ENCODE data around the gene ABCA13.

Gene ABCA13

GRCh38 chr7:48337012-48337621, 165.9 kb downstream of the ABCA13 start:
- Histone ChIP-seq H3K9me3 (ENCODE audit: insufficient read depth, low read depth, low read length) (no peaks in the 10 kb centered on the region), H3K9ac (ENCODE audit: low read depth, low read length) (no peak overlapping the region), H3K36me3 (ENCODE audit: insufficient read depth, low read length) (no peaks in the 10 kb centered on the region), H3K27me3 (ENCODE audit: insufficient read depth, low read length) (no peaks in the 10 kb centered on the region), H3K4me1 (ENCODE audit: insufficient read depth, low read length) (peaks cover 10% of the 10 kb centered on the region; the same call in 1 of the 2 replicates), H3K27ac (ENCODE audit: low read depth, low read length) (no peak overlapping the region), H3K4me3 (ENCODE audit: low read length) (no peak overlapping the region)
- 68% methylated on average over 4 of the region's 5 CpGs for WGBS

- no peak overlapping the region for H3K4me3 ChIP-seq (ENCODE audit: low read length)
- H3K36me3 ChIP-seq (ENCODE audit: insufficient read depth, low read length) = no peaks in the 10 kb centered on the region
- H3K27me3 ChIP-seq (ENCODE audit: insufficient read depth, low read length) = no peaks in the 10 kb centered on the region
- H3K4me1 ChIP-seq (ENCODE audit: insufficient read depth, low read length) = peaks cover 10% of the 10 kb centered on the region; the same call in 1 of the 2 replicates
- H3K9me3 ChIP-seq (ENCODE audit: insufficient read depth, low read depth, low read length) = no peaks in the 10 kb centered on the region
- H3K9ac ChIP-seq (ENCODE audit: low read depth, low read length) = no peak overlapping the region
- H3K27ac ChIP-seq (ENCODE audit: low read depth, low read length) = no peak overlapping the region
- 74% methylated on average over 2 of the region's 3 CpGs for WGBS
These were observed 166.5 kb downstream of the ABCA13 start for GRCh38 chr7:48337781-48338180.

- Histone ChIP-seq H3K9ac (ENCODE audit: low read depth, low read length) (no peak overlapping the region), H3K27me3 (ENCODE audit: insufficient read depth, low read length) (no peaks in the 10 kb centered on the region), H3K4me3 (ENCODE audit: low read length) (no peak overlapping the region), H3K27ac (ENCODE audit: low read depth, low read length) (no peak overlapping the region), H3K4me1 (ENCODE audit: insufficient read depth, low read length) (no peaks in the 10 kb centered on the region), H3K36me3 (ENCODE audit: insufficient read depth, low read length) (no peaks in the 10 kb centered on the region), H3K9me3 (ENCODE audit: insufficient read depth, low read depth, low read length) (no peaks in the 10 kb centered on the region)
- 84% methylated on average over 4 of the region's 5 CpGs for WGBS
These were observed 176.1 kb downstream of the ABCA13 start for GRCh38 chr7:48347230-48347825.

GRCh38 chr7:48350515-48350914, 179.3 kb downstream of the ABCA13 start:
- 96% methylated on average over 7 of the region's 7 CpGs for WGBS
- H3K9me3 ChIP-seq (ENCODE audit: insufficient read depth, low read depth, low read length) = no peaks in the 10 kb centered on the region
- no peak overlapping the region for H3K4me3 ChIP-seq (ENCODE audit: low read length)
- H3K9ac ChIP-seq (ENCODE audit: low read depth, low read length) = no peak overlapping the region
- H3K4me1 ChIP-seq (ENCODE audit: insufficient read depth, low read length) = no peaks in the 10 kb centered on the region
- H3K27me3 ChIP-seq (ENCODE audit: insufficient read depth, low read length) = no peaks in the 10 kb centered on the region
- no peaks in the 10 kb centered on the region for H3K36me3 ChIP-seq (ENCODE audit: insufficient read depth, low read length)
- no peak overlapping the region for H3K27ac ChIP-seq (ENCODE audit: low read depth, low read length)

GRCh38 chr7:48351900-48352299, 180.6 kb downstream of the ABCA13 start:
- H3K36me3 ChIP-seq (ENCODE audit: insufficient read depth, low read length) = no peaks in the 10 kb centered on the region
- no peaks in the 10 kb centered on the region for H3K4me1 ChIP-seq (ENCODE audit: insufficient read depth, low read length)
- H3K27ac ChIP-seq (ENCODE audit: low read depth, low read length) = no peak overlapping the region
- 94% methylated on average over 7 of the region's 7 CpGs for WGBS
- H3K9ac ChIP-seq (ENCODE audit: low read depth, low read length) = no peak overlapping the region
- no peaks in the 10 kb centered on the region for H3K9me3 ChIP-seq (ENCODE audit: insufficient read depth, low read depth, low read length)
- H3K27me3 ChIP-seq (ENCODE audit: insufficient read depth, low read length) = no peaks in the 10 kb centered on the region
- H3K4me3 ChIP-seq (ENCODE audit: low read length) = no peak overlapping the region

GRCh38 chr7:48355346-48355745, 184.1 kb downstream of the ABCA13 start:
- 98% methylated on average over 3 of the region's 3 CpGs for WGBS
- Histone ChIP-seq H3K4me3 (ENCODE audit: low read length) (no peak overlapping the region), H3K4me1 (ENCODE audit: insufficient read depth, low read length) (no peaks in the 10 kb centered on the region), H3K9me3 (ENCODE audit: insufficient read depth, low read depth, low read length) (no peaks in the 10 kb centered on the region), H3K27ac (ENCODE audit: low read depth, low read length) (no peak overlapping the region), H3K9ac (ENCODE audit: low read depth, low read length) (no peak overlapping the region), H3K27me3 (ENCODE audit: insufficient read depth, low read length) (no peaks in the 10 kb centered on the region), H3K36me3 (ENCODE audit: insufficient read depth, low read length) (no peaks in the 10 kb centered on the region)

GRCh38 chr7:48360574-48360973, 189.3 kb downstream of the ABCA13 start:
- no peaks in the 10 kb centered on the region for H3K27me3 ChIP-seq (ENCODE audit: insufficient read depth, low read length)
- 94% methylated on average over 6 of the region's 6 CpGs for WGBS
- H3K4me3 ChIP-seq (ENCODE audit: low read length) = no peak overlapping the region
- H3K4me1 ChIP-seq (ENCODE audit: insufficient read depth, low read length) = no peaks in the 10 kb centered on the region
- H3K36me3 ChIP-seq (ENCODE audit: insufficient read depth, low read length) = no peaks in the 10 kb centered on the region
- no peaks in the 10 kb centered on the region for H3K9me3 ChIP-seq (ENCODE audit: insufficient read depth, low read depth, low read length)
- H3K27ac ChIP-seq (ENCODE audit: low read depth, low read length) = no peak overlapping the region
- no peak overlapping the region for H3K9ac ChIP-seq (ENCODE audit: low read depth, low read length)

- no peak overlapping the region for H3K9ac ChIP-seq (ENCODE audit: low read depth, low read length)
- WGBS = 84% methylated on average over 2 of the region's 3 CpGs
- H3K4me3 ChIP-seq (ENCODE audit: low read length) = no peak overlapping the region
- H3K9me3 ChIP-seq (ENCODE audit: insufficient read depth, low read depth, low read length) = no peaks in the 10 kb centered on the region
- no peaks in the 10 kb centered on the region for H3K36me3 ChIP-seq (ENCODE audit: insufficient read depth, low read length)
- no peaks in the 10 kb centered on the region for H3K4me1 ChIP-seq (ENCODE audit: insufficient read depth, low read length)
- no peak overlapping the region for H3K27ac ChIP-seq (ENCODE audit: low read depth, low read length)
- no peaks in the 10 kb centered on the region for H3K27me3 ChIP-seq (ENCODE audit: insufficient read depth, low read length)
These were observed 191.9 kb downstream of the ABCA13 start for GRCh38 chr7:48363174-48363573.

GRCh38 chr7:48365010-48365409, 193.8 kb downstream of the ABCA13 start:
- H3K27ac ChIP-seq (ENCODE audit: low read depth, low read length) = no peak overlapping the region
- no peaks in the 10 kb centered on the region for H3K36me3 ChIP-seq (ENCODE audit: insufficient read depth, low read length)
- H3K9ac ChIP-seq (ENCODE audit: low read depth, low read length) = no peak overlapping the region
- no peaks in the 10 kb centered on the region for H3K4me1 ChIP-seq (ENCODE audit: insufficient read depth, low read length)
- H3K4me3 ChIP-seq (ENCODE audit: low read length) = no peak overlapping the region
- WGBS = 79% methylated on average over 2 of the region's 2 CpGs
- no peaks in the 10 kb centered on the region for H3K27me3 ChIP-seq (ENCODE audit: insufficient read depth, low read length)
- no peaks in the 10 kb centered on the region for H3K9me3 ChIP-seq (ENCODE audit: insufficient read depth, low read depth, low read length)

GRCh38 chr7:48366096-48366495, 194.8 kb downstream of the ABCA13 start:
- no peak overlapping the region for H3K4me3 ChIP-seq (ENCODE audit: low read length)
- no peak overlapping the region for H3K27ac ChIP-seq (ENCODE audit: low read depth, low read length)
- no peaks in the 10 kb centered on the region for H3K9me3 ChIP-seq (ENCODE audit: insufficient read depth, low read depth, low read length)
- no peaks in the 10 kb centered on the region for H3K27me3 ChIP-seq (ENCODE audit: insufficient read depth, low read length)
- no peaks in the 10 kb centered on the region for H3K36me3 ChIP-seq (ENCODE audit: insufficient read depth, low read length)
- WGBS = 73% methylated on average over 4 of the region's 4 CpGs
- no peaks in the 10 kb centered on the region for H3K4me1 ChIP-seq (ENCODE audit: insufficient read depth, low read length)
- H3K9ac ChIP-seq (ENCODE audit: low read depth, low read length) = no peak overlapping the region

GRCh38 chr7:48376263-48376662, 205.0 kb downstream of the ABCA13 start:
- no peaks in the 10 kb centered on the region for H3K4me1 ChIP-seq (ENCODE audit: insufficient read depth, low read length)
- H3K27ac ChIP-seq (ENCODE audit: low read depth, low read length) = no peak overlapping the region

GRCh38 chr7:48380921-48381320, 209.7 kb downstream of the ABCA13 start:
- WGBS = 75% methylated on average over 1 of the region's 1 CpG
- no peaks in the 10 kb centered on the region for H3K36me3 ChIP-seq (ENCODE audit: insufficient read depth, low read length)
- H3K27ac ChIP-seq (ENCODE audit: low read depth, low read length) = no peak overlapping the region
- H3K4me3 ChIP-seq (ENCODE audit: low read length) = no peak overlapping the region
- H3K4me1 ChIP-seq (ENCODE audit: insufficient read depth, low read length) = no peaks in the 10 kb centered on the region
- no peak overlapping the region for H3K9ac ChIP-seq (ENCODE audit: low read depth, low read length)
- no peaks in the 10 kb centered on the region for H3K9me3 ChIP-seq (ENCODE audit: insufficient read depth, low read depth, low read length)
- no peaks in the 10 kb centered on the region for H3K27me3 ChIP-seq (ENCODE audit: insufficient read depth, low read length)

More at GRCh38 chr7:48376263-48376662, 205.0 kb downstream of the ABCA13 start:
- no peaks in the 10 kb centered on the region for H3K27me3 ChIP-seq (ENCODE audit: insufficient read depth, low read length)
- no peak overlapping the region for H3K4me3 ChIP-seq (ENCODE audit: low read length)
- H3K9ac ChIP-seq (ENCODE audit: low read depth, low read length) = no peak overlapping the region
- H3K36me3 ChIP-seq (ENCODE audit: insufficient read depth, low read length) = no peaks in the 10 kb centered on the region
- H3K9me3 ChIP-seq (ENCODE audit: insufficient read depth, low read depth, low read length) = no peaks in the 10 kb centered on the region
